Progenitor cell of endocrine pancreas (in vitro differentiated cells): Measurements from ENCODE around the gene GUSB. TPM values are rescaled to one million over a fixed set of nuclear protein-coding genes. Genes with fewer than 3 reads are reported as not detected.
A peak's percentile ranks its signal among the peaks of the same experiment; 100 is the strongest.
"Not testable (repeated sequence)": the region's sequence is repeated elsewhere in the genome, so short reads cannot be mapped to it uniquely, and the experiment has no call there.

Source experiments
- DNase-seq: peaks from one replicate; pipeline ENCODE4 v3.0.0; 2021; ENCODE audit warnings: low spot score; ENCODE audit not compliant: unreplicated experiment
- H3K27ac Mint-ChIP-seq: 2 replicates; pipeline ENCODE4 v1.8.0; 2021; ENCODE audit warnings: mild to moderate bottlenecking, moderate library complexity, mixed read lengths
- H3K27me3 Mint-ChIP-seq: 2 replicates; pipeline ENCODE4 v1.8.0; 2021; ENCODE audit warnings: mixed read lengths
- H3K36me3 Mint-ChIP-seq: 2 replicates; pipeline ENCODE4 v1.8.0; 2022; ENCODE audit warnings: mixed read lengths; ENCODE audit not compliant: insufficient read depth
- H3K4me1 Mint-ChIP-seq: 2 replicates; pipeline ENCODE4 v1.8.0; 2021; ENCODE audit warnings: low read depth, mixed read lengths
- H3K4me3 Mint-ChIP-seq: 2 replicates; pipeline ENCODE4 v1.8.0; 2021; ENCODE audit warnings: low read depth, mild to moderate bottlenecking, moderate library complexity, mixed read lengths
- H3K9me3 Mint-ChIP-seq: 2 replicates; pipeline ENCODE4 v1.8.0; 2021; ENCODE audit warnings: low read depth, mixed read lengths
- total RNA-seq: library from RNA; stranded (reverse); gene quantifications from 2 replicates; pipeline ENCODE4 v1.2.1, GENCODE V29; 2021
- TF ChIP-seq, protein P1 (sequence below): fragments of 200-600 bp; sonication (generic); IDR thresholded peaks from one replicate; pipeline ENCODE4 v1.5.0; 2021; ENCODE audit warnings: antibody characterized with exemption, mild to moderate bottlenecking; ENCODE audit not compliant: unreplicated experiment

GUSB gene
- total RNA-seq, 1 donor from 2014 or later, result 53.9 TPM

DNA sequence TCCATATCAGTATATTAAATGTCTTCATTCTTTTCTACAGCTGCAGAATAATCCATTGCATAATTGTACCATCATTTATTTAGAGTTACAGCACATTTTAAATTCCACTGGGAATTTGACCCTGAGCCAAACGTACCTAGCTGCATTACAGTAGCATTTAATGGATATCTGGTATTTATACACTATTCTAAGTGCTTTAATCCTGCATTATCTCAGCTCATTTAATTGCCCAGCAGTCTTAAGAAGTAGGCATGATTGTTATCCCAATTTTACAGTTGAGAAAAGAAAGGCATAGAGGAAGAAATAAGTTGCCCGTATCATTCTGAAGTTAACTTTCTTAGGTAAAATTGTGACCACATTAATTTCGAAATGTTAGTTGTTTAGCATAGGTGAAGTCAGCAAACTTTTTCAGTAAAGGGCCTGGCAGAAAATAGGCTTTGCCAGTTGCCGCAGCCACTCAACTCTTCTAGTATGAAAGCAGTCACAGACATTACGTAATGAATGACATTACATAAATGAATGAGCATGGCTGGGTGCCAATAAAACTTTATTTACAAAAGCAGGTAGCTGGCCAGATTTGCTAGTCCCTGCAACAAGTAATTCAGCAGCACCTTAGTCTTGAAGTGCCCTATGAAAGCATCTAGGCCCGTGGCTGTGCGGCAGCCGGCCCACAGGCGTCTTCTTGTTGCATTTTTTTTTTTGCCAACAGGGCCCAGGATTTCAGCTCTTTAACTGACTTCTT is 30.0 kb downstream of the GUSB start:
- Mint-ChIP-seq H3K27ac (no peak overlapping the region), H3K27me3 (no peaks in the 10 kb centered on the region), H3K4me1 (peaks cover 2% of the 10 kb centered on the region), H3K9me3 (no peaks in the 10 kb centered on the region), H3K36me3 (peaks cover 10% of the 10 kb centered on the region), H3K4me3 (no peak overlapping the region)
- TF ChIP-seq, protein P1, sequence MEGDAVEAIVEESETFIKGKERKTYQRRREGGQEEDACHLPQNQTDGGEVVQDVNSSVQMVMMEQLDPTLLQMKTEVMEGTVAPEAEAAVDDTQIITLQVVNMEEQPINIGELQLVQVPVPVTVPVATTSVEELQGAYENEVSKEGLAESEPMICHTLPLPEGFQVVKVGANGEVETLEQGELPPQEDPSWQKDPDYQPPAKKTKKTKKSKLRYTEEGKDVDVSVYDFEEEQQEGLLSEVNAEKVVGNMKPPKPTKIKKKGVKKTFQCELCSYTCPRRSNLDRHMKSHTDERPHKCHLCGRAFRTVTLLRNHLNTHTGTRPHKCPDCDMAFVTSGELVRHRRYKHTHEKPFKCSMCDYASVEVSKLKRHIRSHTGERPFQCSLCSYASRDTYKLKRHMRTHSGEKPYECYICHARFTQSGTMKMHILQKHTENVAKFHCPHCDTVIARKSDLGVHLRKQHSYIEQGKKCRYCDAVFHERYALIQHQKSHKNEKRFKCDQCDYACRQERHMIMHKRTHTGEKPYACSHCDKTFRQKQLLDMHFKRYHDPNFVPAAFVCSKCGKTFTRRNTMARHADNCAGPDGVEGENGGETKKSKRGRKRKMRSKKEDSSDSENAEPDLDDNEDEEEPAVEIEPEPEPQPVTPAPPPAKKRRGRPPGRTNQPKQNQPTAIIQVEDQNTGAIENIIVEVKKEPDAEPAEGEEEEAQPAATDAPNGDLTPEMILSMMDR, result no peak
- DNase-seq, result no peak

DNA sequence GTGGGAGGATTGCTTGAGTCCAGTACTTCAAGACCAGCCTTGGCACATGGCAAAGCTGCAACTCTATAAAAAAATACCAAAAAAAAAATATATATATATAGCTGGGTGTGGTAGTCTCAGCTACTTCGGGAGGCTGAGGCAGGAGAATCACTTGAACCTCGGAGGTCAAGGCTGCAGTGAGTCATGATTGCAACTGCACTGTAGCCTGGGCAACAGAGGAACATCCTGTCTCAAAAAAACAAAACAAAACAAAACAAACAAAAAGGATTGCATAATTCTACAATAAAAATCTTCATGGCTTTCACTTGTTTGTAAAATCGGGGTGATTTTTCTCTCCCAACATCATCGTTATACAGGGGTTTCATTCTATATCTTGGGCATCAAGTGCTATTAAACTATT is 35.1 kb downstream of the GUSB start:
- Mint-ChIP-seq H3K27ac (no peak overlapping the region), H3K27me3 (no peaks in the 10 kb centered on the region), H3K4me1 (no peaks in the 10 kb centered on the region), H3K9me3 (no peaks in the 10 kb centered on the region), H3K36me3 (no peaks in the 10 kb centered on the region), H3K4me3 (no peak overlapping the region)
- no peak for DNase-seq
- TF ChIP-seq, protein P1, result no peak

GRCh38 chr7:65945787-65946186 is 36.2 kb downstream of the GUSB start:
- not testable (repeated sequence) for H3K4me1 Mint-ChIP-seq, H3K27ac Mint-ChIP-seq, H3K9me3 Mint-ChIP-seq, H3K36me3 Mint-ChIP-seq, DNase-seq, H3K4me3 Mint-ChIP-seq, H3K27me3 Mint-ChIP-seq

DNA sequence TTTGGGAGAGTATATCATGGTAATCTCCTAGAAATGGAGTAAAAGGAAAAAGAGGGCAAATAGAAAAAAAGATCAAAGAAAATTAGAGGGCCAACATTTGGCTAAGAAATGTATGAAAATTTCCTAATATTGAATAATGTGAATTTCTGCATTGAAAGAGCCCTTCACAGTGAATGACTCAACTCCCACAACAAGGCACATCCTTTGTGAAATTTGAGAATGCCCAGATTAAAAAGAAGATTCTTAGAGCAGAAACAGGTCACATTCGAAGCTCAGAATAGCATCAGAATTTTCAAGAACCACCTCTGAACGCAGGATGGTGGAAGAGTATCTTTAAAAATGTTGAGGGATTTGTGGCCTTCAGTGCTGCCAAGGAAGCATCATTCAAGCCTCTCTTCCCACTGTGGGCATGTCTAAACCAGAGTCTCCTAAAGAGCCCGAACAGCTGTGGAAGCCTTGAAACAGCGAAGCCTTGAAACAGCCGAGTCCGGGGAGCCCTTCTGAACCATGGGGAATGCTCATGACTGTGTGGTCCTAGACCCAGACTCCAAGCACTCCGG is 43.6 kb downstream of the GUSB start:
- Mint-ChIP-seq H3K36me3 (peaks cover 3% of the 10 kb centered on the region), H3K27ac (no peak overlapping the region), H3K9me3 (no peaks in the 10 kb centered on the region), H3K27me3 (no peaks in the 10 kb centered on the region), H3K4me3 (no peak overlapping the region), H3K4me1 (no peaks in the 10 kb centered on the region)
- DNase-seq, result no peak
- TF ChIP-seq, protein P1, result no peak

DNA sequence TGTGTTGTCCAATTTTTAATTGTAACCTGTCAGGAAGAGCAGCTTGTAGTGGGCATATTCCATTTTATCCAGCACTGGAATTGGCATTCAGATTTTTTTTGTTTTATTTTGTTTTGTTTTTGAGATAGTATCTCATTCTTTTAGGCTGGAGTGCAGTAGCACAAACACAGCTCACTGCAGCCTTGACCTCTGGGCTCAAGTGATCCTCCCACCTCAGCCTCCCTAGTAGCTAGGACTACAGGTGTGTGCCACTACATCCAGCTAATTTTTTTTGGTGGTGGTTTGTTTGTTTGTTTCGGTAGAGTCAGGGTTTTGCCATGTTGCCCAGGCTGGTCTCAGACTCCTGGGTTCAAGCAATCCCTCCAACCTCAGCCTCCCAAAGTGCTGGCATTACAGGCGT is 44.7 kb downstream of the GUSB start:
- Mint-ChIP-seq H3K36me3 (peaks cover 3% of the 10 kb centered on the region), H3K4me1 (peaks cover 2% of the 10 kb centered on the region), H3K9me3 (no peaks in the 10 kb centered on the region), H3K27me3 (no peaks in the 10 kb centered on the region), H3K4me3 (no peak overlapping the region), H3K27ac (peak overlapping the region; percentile 21)
- no peak for DNase-seq
- TF ChIP-seq, protein P1, result no peak

DNA sequence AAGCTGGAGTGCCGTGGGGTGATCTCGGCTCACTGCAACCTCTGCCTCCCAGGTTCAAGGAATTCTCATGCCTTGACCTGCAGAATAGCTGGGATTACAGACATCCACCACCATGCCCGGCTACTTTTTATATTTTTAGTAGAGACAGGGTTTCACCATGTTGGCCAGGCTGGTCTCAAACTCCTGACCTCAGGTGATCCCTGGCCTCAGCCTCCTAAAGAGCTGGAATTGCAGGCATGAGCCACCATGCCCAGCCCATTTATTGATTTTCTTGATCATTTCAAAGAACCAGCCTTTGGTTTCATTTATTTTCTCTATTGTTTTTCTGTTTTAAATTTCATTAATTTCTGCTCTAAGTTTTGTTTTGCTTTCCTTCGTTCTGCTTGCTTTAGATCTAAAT is 50.3 kb downstream of the GUSB start:
- H3K27me3 Mint-ChIP-seq, result no peaks in the 10 kb centered on the region
- H3K27ac Mint-ChIP-seq, result no peak overlapping the region
- TF ChIP-seq, protein P1, result no peak
- H3K9me3 Mint-ChIP-seq, result no peaks in the 10 kb centered on the region
- DNase-seq, result no peak
- no peak overlapping the region for H3K4me3 Mint-ChIP-seq
- H3K4me1 Mint-ChIP-seq, result peaks cover 29% of the 10 kb centered on the region
- H3K36me3 Mint-ChIP-seq, result peaks cover under 1% of the 10 kb centered on the region
